H1 (cell line): Measurements from ENCODE around the gene PLCB3. TPM values are rescaled to one million over a fixed set of nuclear protein-coding genes. Genes with fewer than 3 reads are reported as not detected.

ENCODE experiments used
- BCL11A ChIP-seq, 2 experiments: IDR thresholded peaks; one replicate each; pipeline ENCODE4 v1.6.1; 2011; ENCODE audit warnings: low read depth in 2 of 2, low read length in 2 of 2, mild to moderate bottlenecking in 2 of 2
- CTBP2 ChIP-seq: IDR thresholded peaks from 2 replicates; pipeline ENCODE4 v1.7.0; 2011; ENCODE audit warnings: borderline replicate concordance, mild to moderate bottlenecking, moderate library complexity, mixed read lengths, low read length; ENCODE audit not compliant: insufficient read depth, insufficient read length
- EZH2 ChIP-seq: fragments of 200-600 bp; sonication (generic); IDR thresholded peaks from 2 replicates; pipeline ENCODE4 v1.7.1; 2012; ENCODE audit warnings: low read depth, mild to moderate bottlenecking, moderate library complexity, low read length, inconsistent platforms; ENCODE audit not compliant: severe bottlenecking
- GTF2F1 ChIP-seq: IDR thresholded peaks from 2 replicates; pipeline ENCODE4 v1.6.1; 2012; ENCODE audit warnings: low read depth, low read length, improper control_type of control experiment, borderline replicate concordance
- POU5F1 ChIP-seq: IDR thresholded peaks from 2 replicates; pipeline ENCODE4 v1.6.1; 2011; ENCODE audit warnings: low read depth, mild to moderate bottlenecking, low read length, moderate library complexity
- SAP30 ChIP-seq: fragments of 300-600 bp; sonication (generic); IDR thresholded peaks from 2 replicates; pipeline ENCODE4 v1.7.1; 2012; ENCODE audit warnings: low read length, moderate library complexity, mild to moderate bottlenecking, inconsistent platforms; ENCODE audit not compliant: insufficient read depth, insufficient replicate concordance
- SIRT6 ChIP-seq: IDR thresholded peaks from one replicate; pipeline ENCODE4 v1.7.1; 2012; ENCODE audit warnings: low read length, inconsistent platforms
- SP2 ChIP-seq: IDR thresholded peaks from 2 replicates; pipeline ENCODE4 v1.6.1; 2012; ENCODE audit warnings: mild to moderate bottlenecking, low read length, inconsistent platforms
- SRF ChIP-seq: IDR thresholded peaks from 2 replicates; pipeline ENCODE4 v1.6.1; 2011; ENCODE audit warnings: mild to moderate bottlenecking, low read depth, low read length, moderate library complexity
- SUZ12 ChIP-seq: fragments of 200-600 bp; sonication (generic); IDR thresholded peaks from 2 replicates; pipeline ENCODE4 v1.6.1; 2012; ENCODE audit warnings: mild to moderate bottlenecking, inconsistent platforms, low read length, moderate library complexity, mixed read lengths
- polyA plus RNA-seq, 7 experiments: library from polyadenylated mRNA; depleted of rRNA in 3 of 7; stranded (reverse) in 5 of 7; unstranded in 2 of 7; fragments of >200 nt in 5 of 7; fragments of 200-250 nt in 2 of 7; gene quantifications; 1 replicate in 5 of 7; 2 replicates in 1 of 7; 4 replicates in 1 of 7; pipeline versions ENCODE4 v1.2.1 to v1.2.3, GENCODE V29; 2011 to 2013; ENCODE audit warnings: missing spikeins in 2 of 7, mixed read lengths in 2 of 7
- total RNA-seq: library from RNA; stranded (reverse); fragmentation: NEBNext Ultra II Directional; extraction: Animal tissue kit (Norgen Biotek cat#: 25700); gene quantifications from 2 replicates; pipeline ENCODE4 v1.2.1, GENCODE V29; 2021

The PLCB3 gene
- total and polyA plus RNA-seq, 2 of the 8 experiments (the other 6 are each of a cell fraction or from before 2014, with no cell fraction given), result 47.2 to 104 TPM

DNA sequence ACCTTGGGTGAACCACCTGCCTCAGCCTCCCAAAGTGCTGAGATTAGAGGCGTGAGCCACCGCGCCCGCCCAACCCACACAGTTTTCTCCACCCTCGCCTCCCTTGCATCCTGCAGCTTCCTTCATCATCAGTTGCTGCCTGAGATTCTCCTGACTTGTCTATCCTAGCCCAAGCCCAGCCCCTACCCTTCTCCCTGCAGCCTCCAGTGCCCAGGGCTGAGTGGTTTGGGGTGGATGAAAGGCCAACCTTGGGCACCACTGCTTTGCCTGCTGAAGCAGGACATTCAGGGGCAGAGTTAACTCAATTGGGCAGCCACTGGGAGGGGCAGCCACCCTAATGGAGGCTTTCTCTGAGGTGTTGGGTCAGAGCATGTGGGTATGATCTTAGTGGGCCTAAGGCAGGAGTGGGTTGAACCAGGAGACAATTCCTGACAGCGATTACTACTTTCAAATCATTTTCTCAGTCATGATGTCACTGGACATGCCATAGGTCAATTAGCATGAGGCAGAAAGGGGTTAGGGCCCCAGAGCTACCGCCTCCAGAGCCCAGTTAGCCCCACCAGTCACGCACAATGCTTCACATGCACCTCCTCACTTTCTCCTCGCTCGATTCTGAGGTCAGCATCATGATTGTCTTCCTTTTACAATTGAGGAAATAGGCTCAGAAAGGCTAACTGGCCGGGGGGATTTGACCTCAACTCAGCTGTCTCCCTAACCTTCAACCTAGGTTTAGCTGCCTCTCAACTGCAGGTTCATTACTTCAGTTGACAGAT is 11.5 kb upstream of the PLCB3 start (continued):
- no peak for TF ChIP-seq GTF2F1
- no peak for TF ChIP-seq SAP30
- no peak for TF ChIP-seq SP2
- TF ChIP-seq BCL11A (IDR thresholded peaks at IDR 0.05; ENCODE audit: low read depth in 2 of 2, low read length in 2 of 2), result no peak
- no peak for TF ChIP-seq POU5F1
- TF ChIP-seq SRF, result no peak
- TF ChIP-seq SUZ12, result no peak
- no peak for TF ChIP-seq EZH2
- TF ChIP-seq SIRT6, result no peak
- no peak for TF ChIP-seq CTBP2
